Astrocyte (in vitro differentiated cells and primary cell): ENCODE data around the gene SPPL2B. TPM values are rescaled to one million over a fixed set of nuclear protein-coding genes. Genes with fewer than 3 reads are reported as not detected.
"Not testable (repeated sequence)": the region's sequence is repeated elsewhere in the genome, so short reads cannot be mapped to it uniquely, and the experiment has no call there.

Experiments used
- DNase-seq: peaks from one replicate; pipeline ENCODE4 v3.0.0-alpha.2; 2010; ENCODE audit warnings: low read depth
- FAIRE-seq: peaks from 2 replicates; lab custom pipeline; 2011; peaks lifted over from hg19 to GRCh38; lab: Jason Lieb, UNC
- H2AFZ ChIP-seq: 2 replicates; pipeline ENCODE4 v1.6.0; 2012; ENCODE audit warnings: low read depth, low read length, inconsistent platforms
- H3K27ac ChIP-seq: 2 replicates; pipeline ENCODE4 v1.5.1; 2011; ENCODE audit warnings: low read depth, low read length, inconsistent platforms
- H3K27me3 ChIP-seq: 2 replicates; pipeline ENCODE4 v1.6.0; 2011; ENCODE audit warnings: low read length, inconsistent platforms; ENCODE audit not compliant: insufficient read depth
- H3K36me3 ChIP-seq: 2 replicates; pipeline ENCODE4 v1.5.1; 2011; ENCODE audit warnings: low read length, inconsistent platforms; ENCODE audit not compliant: insufficient read depth
- H3K4me1 ChIP-seq: 2 replicates; pipeline ENCODE4 v1.5.1; 2011; ENCODE audit warnings: low read length, inconsistent platforms; ENCODE audit not compliant: insufficient read depth
- H3K4me2 ChIP-seq: 2 replicates; pipeline ENCODE4 v1.6.0; 2012; ENCODE audit warnings: low read length, inconsistent platforms
- H3K4me3 ChIP-seq: 2 replicates; pipeline ENCODE4 v1.5.1; 2011; ENCODE audit warnings: low read depth, mild to moderate bottlenecking, low read length, inconsistent platforms; ENCODE audit not compliant: insufficient read depth
- H3K79me2 ChIP-seq: 2 replicates; pipeline ENCODE4 v1.6.0; 2012; ENCODE audit warnings: mild to moderate bottlenecking, low read length, inconsistent platforms; ENCODE audit not compliant: insufficient read depth
- H3K9ac ChIP-seq: 2 replicates; pipeline ENCODE4 v1.6.0; 2012; ENCODE audit warnings: mild to moderate bottlenecking, low read length, inconsistent platforms
- H3K9me3 ChIP-seq: 2 replicates; pipeline ENCODE4 v1.5.1; 2012; ENCODE audit warnings: low read depth, mild to moderate bottlenecking, low read length, inconsistent platforms; ENCODE audit not compliant: insufficient read depth
- H4K20me1 ChIP-seq: 2 replicates; pipeline ENCODE4 v1.6.0; 2012; ENCODE audit warnings: low read length, inconsistent platforms; ENCODE audit not compliant: insufficient read depth
- H3K27ac Mint-ChIP-seq: one replicate; pipeline ENCODE4 v1.8.0; 2021; ENCODE audit warnings: mild to moderate bottlenecking, mixed read lengths; ENCODE audit not compliant: unreplicated experiment
- H3K27me3 Mint-ChIP-seq: one replicate; pipeline ENCODE4 v1.8.0; 2021; ENCODE audit warnings: low read depth, mixed read lengths; ENCODE audit not compliant: unreplicated experiment
- H3K36me3 Mint-ChIP-seq: one replicate; pipeline ENCODE4 v1.8.0; 2021; ENCODE audit warnings: low read depth, mixed read lengths; ENCODE audit not compliant: unreplicated experiment
- H3K4me1 Mint-ChIP-seq: one replicate; pipeline ENCODE4 v1.8.0; 2021; ENCODE audit warnings: low read depth, mixed read lengths; ENCODE audit not compliant: unreplicated experiment
- H3K4me3 Mint-ChIP-seq: one replicate; pipeline ENCODE4 v1.8.0; 2021; ENCODE audit warnings: mild to moderate bottlenecking, moderate library complexity, mixed read lengths; ENCODE audit not compliant: unreplicated experiment
- H3K9me3 Mint-ChIP-seq: one replicate; pipeline ENCODE4 v1.8.0; 2021; ENCODE audit warnings: mild to moderate bottlenecking, mixed read lengths; ENCODE audit not compliant: unreplicated experiment
- EZH2 ChIP-seq: IDR thresholded peaks from 2 replicates; pipeline ENCODE4 v1.6.1; 2012; ENCODE audit warnings: mild to moderate bottlenecking, low read length, inconsistent platforms; ENCODE audit not compliant: insufficient read depth
- total RNA-seq: library from RNA; stranded (reverse); gene quantifications from 2 replicates; pipeline ENCODE4 v1.2.1, GENCODE V29; 2021
- TF ChIP-seq, protein P1 (sequence below): IDR thresholded peaks from 2 replicates; pipeline ENCODE4 v1.5.1; 2011; ENCODE audit warnings: low read depth, mild to moderate bottlenecking, inconsistent platforms, low read length, moderate library complexity; ENCODE audit not compliant: insufficient read depth

SPPL2B gene
- total RNA-seq, 1 donor from 2014 or later = 55.4 TPM

DNA sequence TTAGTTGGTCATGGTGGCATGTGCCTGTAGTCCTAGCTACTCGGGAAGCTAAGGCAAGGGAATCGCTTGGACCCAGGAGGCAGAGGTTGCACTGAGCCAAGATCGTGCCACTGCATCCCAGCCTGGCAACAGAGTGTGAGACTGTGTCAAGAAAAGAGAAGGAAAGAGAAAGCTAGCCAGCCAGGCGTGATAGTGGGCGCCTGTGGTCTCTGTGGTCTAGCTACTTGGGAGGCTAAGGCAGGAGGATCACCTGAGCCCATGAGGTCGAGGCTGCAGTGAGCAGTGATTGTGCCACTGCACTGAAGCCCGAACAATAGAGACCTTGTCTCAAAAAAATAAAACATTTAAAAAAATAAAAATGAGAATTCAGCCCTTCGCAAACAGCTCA, 65.6 kb downstream of the SPPL2B start:
- H3K36me3 Mint-ChIP-seq = no peaks in the 10 kb centered on the region
- no peak for FAIRE-seq
- Histone ChIP-seq H3K9me3 (no peaks in the 10 kb centered on the region), H3K36me3 (no peaks in the 10 kb centered on the region), H3K9ac (no peak overlapping the region), H3K27me3 (no peaks in the 10 kb centered on the region), H3K4me1 (no peaks in the 10 kb centered on the region), H3K27ac (no peak overlapping the region), H3K4me2 (no peak overlapping the region), H4K20me1 (no peaks in the 10 kb centered on the region), H3K79me2 (no peaks in the 10 kb centered on the region), H3K4me3 (no peak overlapping the region), H2AFZ (no peak overlapping the region)
- peaks cover 5% of the 10 kb centered on the region for H3K9me3 Mint-ChIP-seq
- H3K4me3 Mint-ChIP-seq = no peak overlapping the region
- TF ChIP-seq, protein P1, sequence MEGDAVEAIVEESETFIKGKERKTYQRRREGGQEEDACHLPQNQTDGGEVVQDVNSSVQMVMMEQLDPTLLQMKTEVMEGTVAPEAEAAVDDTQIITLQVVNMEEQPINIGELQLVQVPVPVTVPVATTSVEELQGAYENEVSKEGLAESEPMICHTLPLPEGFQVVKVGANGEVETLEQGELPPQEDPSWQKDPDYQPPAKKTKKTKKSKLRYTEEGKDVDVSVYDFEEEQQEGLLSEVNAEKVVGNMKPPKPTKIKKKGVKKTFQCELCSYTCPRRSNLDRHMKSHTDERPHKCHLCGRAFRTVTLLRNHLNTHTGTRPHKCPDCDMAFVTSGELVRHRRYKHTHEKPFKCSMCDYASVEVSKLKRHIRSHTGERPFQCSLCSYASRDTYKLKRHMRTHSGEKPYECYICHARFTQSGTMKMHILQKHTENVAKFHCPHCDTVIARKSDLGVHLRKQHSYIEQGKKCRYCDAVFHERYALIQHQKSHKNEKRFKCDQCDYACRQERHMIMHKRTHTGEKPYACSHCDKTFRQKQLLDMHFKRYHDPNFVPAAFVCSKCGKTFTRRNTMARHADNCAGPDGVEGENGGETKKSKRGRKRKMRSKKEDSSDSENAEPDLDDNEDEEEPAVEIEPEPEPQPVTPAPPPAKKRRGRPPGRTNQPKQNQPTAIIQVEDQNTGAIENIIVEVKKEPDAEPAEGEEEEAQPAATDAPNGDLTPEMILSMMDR = no peak
- TF ChIP-seq EZH2 = no peak
- peaks cover 3% of the 10 kb centered on the region for H3K4me1 Mint-ChIP-seq
- no peak overlapping the region for H3K27ac Mint-ChIP-seq
- peaks cover 10% of the 10 kb centered on the region for H3K27me3 Mint-ChIP-seq
- no peak for DNase-seq

- H3K27me3 ChIP-seq = no peaks in the 10 kb centered on the region
- H2AFZ ChIP-seq = no peak overlapping the region
- Mint-ChIP-seq H3K36me3 (no peaks in the 10 kb centered on the region), H3K27ac (no peak overlapping the region), H3K27me3 (peaks cover 7% of the 10 kb centered on the region), H3K9me3 (peaks cover 5% of the 10 kb centered on the region), H3K4me3 (no peak overlapping the region), H3K4me1 (peaks cover 3% of the 10 kb centered on the region)
- H3K9ac ChIP-seq = no peak overlapping the region
- no peaks in the 10 kb centered on the region for H3K9me3 ChIP-seq
- no peaks in the 10 kb centered on the region for H3K79me2 ChIP-seq
- H3K4me1 ChIP-seq = no peaks in the 10 kb centered on the region
- H4K20me1 ChIP-seq = no peaks in the 10 kb centered on the region
- H3K36me3 ChIP-seq = no peaks in the 10 kb centered on the region
- H3K4me2 ChIP-seq = no peak overlapping the region
- DNase-seq (no peak), FAIRE-seq (no peak)
- no peak overlapping the region for H3K27ac ChIP-seq
- no peak overlapping the region for H3K4me3 ChIP-seq
- TF ChIP-seq, protein P1 = no peak
- TF ChIP-seq EZH2 = no peak
Measured at GRCh38 chr19:2394442-2395292, 66.2 kb downstream of the SPPL2B start.

DNA sequence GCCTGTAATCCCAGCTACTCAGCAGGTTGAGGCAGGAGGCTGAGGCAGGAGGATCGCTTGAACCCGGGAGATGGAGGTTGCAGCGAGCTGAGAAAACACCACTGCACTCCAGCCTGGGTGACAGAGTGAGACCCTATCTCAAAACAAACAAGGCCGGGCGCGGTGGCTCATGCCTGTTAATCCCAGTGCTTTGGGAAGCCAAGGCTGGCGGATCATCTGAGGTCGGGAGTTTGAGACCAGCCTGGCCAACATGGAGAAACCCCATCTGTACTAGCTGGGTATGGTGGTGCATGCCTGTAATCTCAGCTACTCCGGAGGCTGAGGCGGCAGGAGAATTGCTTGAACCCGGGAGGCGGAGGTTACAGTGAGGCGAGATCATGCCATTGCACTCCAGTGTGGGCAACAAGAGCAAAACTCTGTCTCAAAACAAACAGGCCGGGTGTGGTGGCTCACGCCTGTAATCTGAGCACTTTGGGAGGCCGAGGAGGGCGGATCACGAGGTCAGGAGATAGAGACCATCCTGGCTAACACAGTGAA, 66.9 kb downstream of the SPPL2B start:
- not testable (repeated sequence) for FAIRE-seq, H3K4me3 ChIP-seq, H3K9ac ChIP-seq, H3K4me3 Mint-ChIP-seq, H3K9me3 Mint-ChIP-seq, DNase-seq, H3K36me3 Mint-ChIP-seq, H3K27me3 ChIP-seq, H3K4me1 Mint-ChIP-seq, H3K9me3 ChIP-seq, H4K20me1 ChIP-seq, H3K27ac Mint-ChIP-seq, H3K27me3 Mint-ChIP-seq, H2AFZ ChIP-seq, H3K36me3 ChIP-seq, H3K27ac ChIP-seq, H3K4me1 ChIP-seq, H3K4me2 ChIP-seq, H3K79me2 ChIP-seq

- not testable (repeated sequence) for H3K36me3 Mint-ChIP-seq, H3K36me3 ChIP-seq, FAIRE-seq, H3K9me3 ChIP-seq, H3K9ac ChIP-seq, H3K27ac Mint-ChIP-seq, DNase-seq, H3K4me3 Mint-ChIP-seq, H3K9me3 Mint-ChIP-seq, H3K4me1 Mint-ChIP-seq, H3K27me3 ChIP-seq, H4K20me1 ChIP-seq, H3K27me3 Mint-ChIP-seq, H3K4me1 ChIP-seq, H3K27ac ChIP-seq, H3K79me2 ChIP-seq, H2AFZ ChIP-seq, H3K4me2 ChIP-seq, H3K4me3 ChIP-seq
Measured at GRCh38 chr19:2397173-2397572, 68.7 kb downstream of the SPPL2B start.
